Measurements from ENCODE around the gene MTFR1L. TPM values are rescaled to one million over a fixed set of nuclear protein-coding genes. Genes with fewer than 3 reads are reported as not detected.

The MTFR1L gene
- total and polyA plus RNA-seq, 2 donors from 2014 or later: 66.6 to 108 TPM

DNA sequence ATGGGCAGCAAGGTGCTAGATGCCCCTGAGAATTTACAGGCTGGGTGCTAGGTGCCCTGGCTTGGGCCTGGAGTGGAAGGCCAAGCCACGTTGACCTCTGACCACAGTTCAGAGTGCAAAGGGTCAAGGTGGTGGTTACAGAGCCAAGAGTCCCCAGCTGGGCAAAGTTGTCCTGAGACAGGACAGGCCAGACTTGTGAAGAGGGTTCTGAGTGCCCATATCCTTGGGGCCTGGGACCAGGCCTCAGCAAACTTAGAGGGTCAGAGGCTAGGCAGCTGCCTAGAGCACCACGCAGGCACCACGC is 38.7 kb upstream of the MTFR1L start:
- peaks cover 0 to 2% (median 0%) of the 10 kb centered on the region in 3 donors for H3K36me3 ChIP-seq (ENCODE audit: control insufficient read depth in 2 of 3, insufficient read depth in 3 of 3, low read length in 3 of 3)
- no peak for FAIRE-seq
- H3K9me3 ChIP-seq (ENCODE audit: control insufficient read depth in 2 of 3, insufficient read depth in 1 of 3, low read length in 3 of 3): no peaks in the 10 kb centered on the region
- no peak for TF ChIP-seq CTCF (IDR thresholded peaks at IDR 0.05; ENCODE audit: borderline replicate concordance, extremely low read depth, insufficient read depth)
- H3K4me3 ChIP-seq (ENCODE audit: low read length in 3 of 3): no peak overlapping the region
- H3K4me1 ChIP-seq (ENCODE audit: control insufficient read depth in 2 of 3, insufficient read depth in 2 of 3, low read depth in 1 of 3, low read length in 3 of 3): peaks cover 0 to 2% (median 0%) of the 10 kb centered on the region in 3 donors
- no peak for DNase-seq
- no peak overlapping the region for H3K27ac ChIP-seq (ENCODE audit: low read depth in 2 of 2, low read length in 2 of 2)
- H3K27me3 ChIP-seq (ENCODE audit: control insufficient read depth, insufficient read depth, low read length): no peaks in the 10 kb centered on the region
- intact Hi-C loops (cut with DNase I): no loop called here
- H3K9ac ChIP-seq (ENCODE audit: low read length in 3 of 3): no peak overlapping the region

DNA sequence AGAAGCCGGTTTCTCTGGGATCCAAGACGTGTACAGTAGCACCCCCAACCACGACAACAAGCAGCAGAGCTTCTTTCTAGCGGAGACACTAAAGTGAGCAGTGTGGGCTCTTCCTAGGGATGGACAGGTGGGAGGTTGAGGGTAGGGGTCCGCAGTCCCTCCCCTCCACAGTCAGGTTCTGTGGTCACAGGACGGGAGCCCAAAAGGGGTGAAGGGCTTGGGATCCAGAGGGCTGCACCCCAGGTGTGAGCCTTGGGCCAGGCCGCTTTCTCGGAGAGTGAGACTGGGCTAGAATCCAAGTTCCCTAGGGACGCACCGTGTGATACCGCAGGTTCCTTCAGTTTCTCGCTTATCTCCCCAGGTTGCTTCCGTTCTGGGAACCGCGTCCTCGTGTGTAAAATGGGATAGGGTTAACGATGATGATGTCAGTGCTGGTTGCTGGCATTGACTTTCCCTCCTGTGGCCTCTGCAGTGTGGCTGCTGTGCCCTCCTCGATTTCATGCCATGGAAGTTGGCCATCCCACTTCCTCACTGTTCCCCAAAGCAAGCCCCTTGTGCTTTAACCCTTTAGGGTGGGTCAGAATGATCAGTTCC is 37.0 kb upstream of the MTFR1L start:
- intact Hi-C loops (cut with DNase I): no loop called here
- no peak overlapping the region for H3K4me3 ChIP-seq (ENCODE audit: low read length in 3 of 3)
- no peak overlapping the region for H3K9ac ChIP-seq (ENCODE audit: low read length in 3 of 3)
- FAIRE-seq (no peak), DNase-seq (no peak)
- H3K27ac ChIP-seq (ENCODE audit: low read depth in 2 of 2, low read length in 2 of 2): no peak overlapping the region
- H3K9me3 ChIP-seq (ENCODE audit: control insufficient read depth in 2 of 3, insufficient read depth in 1 of 3, low read length in 3 of 3): no peaks in the 10 kb centered on the region
- H3K27me3 ChIP-seq (ENCODE audit: control insufficient read depth, insufficient read depth, low read length): no peaks in the 10 kb centered on the region
- H3K36me3 ChIP-seq (ENCODE audit: control insufficient read depth in 2 of 3, insufficient read depth in 3 of 3, low read length in 3 of 3): peaks cover 0 to 2% (median 0%) of the 10 kb centered on the region in 3 donors
- TF ChIP-seq CTCF (IDR thresholded peaks at IDR 0.05; ENCODE audit: borderline replicate concordance, extremely low read depth, insufficient read depth): no peak
- no peaks in the 10 kb centered on the region for H3K4me1 ChIP-seq (ENCODE audit: control insufficient read depth in 2 of 3, insufficient read depth in 2 of 3, low read depth in 1 of 3, low read length in 3 of 3)

DNA sequence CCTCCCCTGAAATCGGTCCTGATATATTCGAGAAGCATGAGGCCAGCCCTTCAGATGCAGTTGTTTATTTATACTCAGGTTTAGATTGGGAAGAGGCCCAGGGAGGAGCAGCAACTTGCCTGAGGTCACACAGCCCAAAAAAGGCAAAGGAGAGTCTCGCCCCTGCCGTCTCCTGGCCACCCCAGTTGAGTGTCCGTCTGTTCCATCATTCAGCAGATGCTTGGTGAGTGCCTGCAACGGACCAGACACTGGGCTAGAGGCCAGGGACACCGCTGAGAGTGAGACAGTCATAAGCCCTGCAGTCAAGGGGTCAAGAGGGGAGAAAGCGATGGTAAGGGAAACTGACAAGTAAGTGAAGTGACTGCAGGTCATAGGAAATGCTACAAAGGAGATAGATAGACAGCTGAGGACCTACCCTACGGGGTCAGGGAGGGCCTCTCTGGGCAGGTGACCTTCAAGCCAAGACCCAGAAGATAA is 35.1 kb upstream of the MTFR1L start:
- H3K4me3 ChIP-seq (ENCODE audit: low read length in 3 of 3): no peak overlapping the region
- H3K9me3 ChIP-seq (ENCODE audit: control insufficient read depth in 2 of 3, insufficient read depth in 1 of 3, low read length in 3 of 3): no peaks in the 10 kb centered on the region
- H3K27ac ChIP-seq (ENCODE audit: low read depth in 2 of 2, low read length in 2 of 2): no peak overlapping the region
- no peaks in the 10 kb centered on the region for H3K4me1 ChIP-seq (ENCODE audit: control insufficient read depth in 2 of 3, insufficient read depth in 2 of 3, low read depth in 1 of 3, low read length in 3 of 3)
- peaks cover 0 to 2% (median 0%) of the 10 kb centered on the region in 3 donors for H3K36me3 ChIP-seq (ENCODE audit: control insufficient read depth in 2 of 3, insufficient read depth in 3 of 3, low read length in 3 of 3)
- intact Hi-C loops (cut with DNase I): no loop called here
- no peaks in the 10 kb centered on the region for H3K27me3 ChIP-seq (ENCODE audit: control insufficient read depth, insufficient read depth, low read length)
- DNase-seq: no peak
- TF ChIP-seq CTCF (IDR thresholded peaks at IDR 0.05; ENCODE audit: borderline replicate concordance, extremely low read depth, insufficient read depth): no peak
- no peak overlapping the region for H3K9ac ChIP-seq (ENCODE audit: low read length in 3 of 3)
- FAIRE-seq: no peak

Measured in kidney (tissue), 14 donors.